ENCODE results near the gene VSTM5. TPM values are rescaled to one million over a fixed set of nuclear protein-coding genes. Genes with fewer than 3 reads are reported as not detected.

Gene VSTM5
- total RNA-seq, result 0.39 and 0.87 TPM in 2 replicates

GRCh38 chr11:93850594-93851018, at the start of gene VSTM5:
Gene VSTM5 (minus strand): TSS chr11:93850618. CDS start chr11:93850502, 116 bp downstream.

DNA sequence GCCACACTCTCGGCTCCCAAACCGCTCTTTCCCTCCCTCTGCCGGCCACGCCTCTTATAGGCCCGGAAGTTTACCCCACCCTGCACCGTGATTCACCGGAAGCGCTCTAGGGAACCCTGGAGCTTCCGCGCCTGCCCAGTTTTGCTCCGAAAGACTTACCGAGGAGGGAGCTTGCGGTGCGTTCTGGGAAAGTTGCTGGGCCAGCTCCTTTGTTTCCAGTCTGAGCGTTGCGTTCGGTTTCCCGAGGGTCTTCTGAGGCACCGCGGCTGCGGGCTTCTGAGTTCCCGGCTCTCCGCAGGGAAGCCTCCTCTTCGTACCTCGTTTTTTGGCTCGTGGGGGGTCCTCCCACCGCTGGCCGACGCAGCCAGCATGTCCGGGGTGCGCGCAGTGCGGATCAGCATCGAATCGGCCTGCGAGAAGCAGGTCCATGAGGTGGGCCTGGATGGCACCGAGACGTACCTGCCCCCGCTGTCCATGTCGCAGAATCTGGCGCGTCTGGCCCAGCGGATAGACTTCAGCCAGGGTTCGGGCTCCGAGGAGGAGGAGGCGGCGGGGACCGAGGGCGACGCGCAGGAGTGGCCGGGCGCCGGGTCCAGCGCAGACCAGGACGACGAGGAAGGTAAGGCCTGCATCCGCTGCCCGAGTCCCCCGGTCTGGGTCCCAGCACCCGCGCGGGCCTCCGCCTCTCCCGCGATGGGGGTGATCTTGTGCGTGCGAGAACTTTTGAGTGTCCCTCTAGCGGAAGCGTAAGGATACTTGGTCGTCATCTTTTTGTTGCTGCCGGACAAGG, 66.1 kb downstream of the VSTM5 start, which contains the start of gene MED17:
Gene MED17, plus strand, starts transcription at position 138 of the 790 bp plus-strand sequence. Its CDS starts 232 bp downstream, at position 370.

Small RNA genes lying within 50 kb of the gene (small RNA-seq; reads per million reads assigned to genes)
- gene RF00019, result not detected

Other genes with a start within 250 kb of the VSTM5 start
- 17.3 and 18.7 TPM in 2 replicates for gene CEP295, start 188.9 kb downstream of the VSTM5 start, total RNA-seq
- gene TAF1D, start 109.1 kb downstream of the VSTM5 start, total RNA-seq, result 157 and 368 TPM in 2 replicates
- gene C11orf54, start 108.9 kb downstream of the VSTM5 start, total RNA-seq, result 7.0 and 15.7 TPM in 2 replicates
- 33.0 and 35.4 TPM in 2 replicates for gene MED17, start 66.3 kb downstream of the VSTM5 start, total RNA-seq
- gene HEPHL1, start 170.7 kb upstream of the VSTM5 start, total RNA-seq, result under 0.01 and 0.11 TPM in 2 replicates